Adipocyte (in vitro differentiated cells): ENCODE results near the gene BLMH.
"Not testable (repeated sequence)": the region's sequence is repeated elsewhere in the genome, so short reads cannot be mapped to it uniquely, and the experiment has no call there.

ENCODE experiments used
- DNase-seq: peaks from one replicate; pipeline ENCODE4 v3.0.0-alpha.2; 2015; ENCODE audit warnings: low read depth
- H3K27me3 ChIP-seq: replicated peaks from 2 replicates; pipeline ENCODE4 v1.7.0; 2013; ENCODE audit warnings: mild to moderate bottlenecking, low read length, moderate library complexity; ENCODE audit not compliant: control insufficient read depth, insufficient read depth
- H3K36me3 ChIP-seq: 2 replicates; pipeline ENCODE4 v1.7.0; 2013; ENCODE audit warnings: low read length, mild to moderate bottlenecking, moderate library complexity; ENCODE audit not compliant: control insufficient read depth, insufficient read depth, severe bottlenecking
- H3K4me1 ChIP-seq: 2 replicates; pipeline ENCODE4 v1.7.0; 2013; ENCODE audit warnings: mild to moderate bottlenecking, low read length, moderate library complexity; ENCODE audit not compliant: control insufficient read depth, insufficient read depth
- H3K4me3 ChIP-seq: 2 replicates; pipeline ENCODE4 v1.7.0; 2013; ENCODE audit warnings: mild to moderate bottlenecking, low read length, moderate library complexity
- H3K9ac ChIP-seq: 2 replicates; pipeline ENCODE4 v1.7.0; 2013; ENCODE audit warnings: mild to moderate bottlenecking, low read length, moderate library complexity
- H3K9me3 ChIP-seq: 2 replicates; pipeline ENCODE4 v1.7.0; 2013; ENCODE audit warnings: mild to moderate bottlenecking, low read length, moderate library complexity; ENCODE audit not compliant: control insufficient read depth

BLMH gene

GRCh38 chr17:30212750-30213149 lies 79.0 kb downstream of the BLMH start:
- Histone ChIP-seq H3K9me3 (no peaks in the 10 kb centered on the region), H3K36me3 (no peaks in the 10 kb centered on the region), H3K9ac (no peak overlapping the region), H3K4me3 (no peak overlapping the region), H3K27me3 (peaks cover 6% of the 10 kb centered on the region), H3K4me1 (no peaks in the 10 kb centered on the region)
- DNase-seq, result no peak

- no peaks in the 10 kb centered on the region for H3K4me1 ChIP-seq
- H3K9ac ChIP-seq, result no peak overlapping the region
- no peaks in the 10 kb centered on the region for H3K9me3 ChIP-seq
- DNase-seq, result no peak
- H3K4me3 ChIP-seq, result no peak overlapping the region
- H3K36me3 ChIP-seq, result no peaks in the 10 kb centered on the region
- H3K27me3 ChIP-seq, result peaks cover 8% of the 10 kb centered on the region
Measured at GRCh38 chr17:30211371-30211770, 80.4 kb downstream of the BLMH start.

- DNase-seq, result no peak
- Histone ChIP-seq H3K9me3 (no peaks in the 10 kb centered on the region), H3K4me1 (no peaks in the 10 kb centered on the region), H3K4me3 (no peak overlapping the region), H3K27me3 (peaks cover 7% of the 10 kb centered on the region), H3K36me3 (no peaks in the 10 kb centered on the region), H3K9ac (no peak overlapping the region)
Measured at GRCh38 chr17:30210901-30211300, 80.8 kb downstream of the BLMH start.

- Histone ChIP-seq H3K27me3 (peaks cover 5% of the 10 kb centered on the region), H3K4me3 (no peak overlapping the region), H3K4me1 (no peaks in the 10 kb centered on the region), H3K9me3 (no peaks in the 10 kb centered on the region), H3K36me3 (no peaks in the 10 kb centered on the region), H3K9ac (no peak overlapping the region)
- no peak for DNase-seq
Measured at GRCh38 chr17:30210366-30210765, 81.4 kb downstream of the BLMH start.

GRCh38 chr17:30209930-30210329 lies 81.8 kb downstream of the BLMH start:
- H3K9ac ChIP-seq, result no peak overlapping the region
- H3K4me3 ChIP-seq, result no peak overlapping the region
- peaks cover 5% of the 10 kb centered on the region for H3K27me3 ChIP-seq
- H3K4me1 ChIP-seq, result no peaks in the 10 kb centered on the region
- no peaks in the 10 kb centered on the region for H3K9me3 ChIP-seq
- no peak for DNase-seq
- H3K36me3 ChIP-seq, result no peaks in the 10 kb centered on the region

- H3K9ac ChIP-seq, result no peak overlapping the region
- no peak for DNase-seq
- no peaks in the 10 kb centered on the region for H3K4me1 ChIP-seq
- H3K9me3 ChIP-seq, result no peaks in the 10 kb centered on the region
- no peaks in the 10 kb centered on the region for H3K36me3 ChIP-seq
- no peak overlapping the region for H3K4me3 ChIP-seq
- H3K27me3 ChIP-seq, result peaks cover 5% of the 10 kb centered on the region
Measured at GRCh38 chr17:30208214-30208613, 83.5 kb downstream of the BLMH start.

GRCh38 chr17:30207655-30208054 lies 84.1 kb downstream of the BLMH start:
- Histone ChIP-seq H3K4me1 (no peaks in the 10 kb centered on the region), H3K9me3 (no peaks in the 10 kb centered on the region), H3K4me3 (no peak overlapping the region), H3K27me3 (peaks cover 5% of the 10 kb centered on the region), H3K9ac (no peak overlapping the region), H3K36me3 (no peaks in the 10 kb centered on the region)
- DNase-seq, result no peak

- no peak for DNase-seq
- H3K27me3 ChIP-seq, result peaks cover 5% of the 10 kb centered on the region
- H3K4me3 ChIP-seq, result no peak overlapping the region
- no peaks in the 10 kb centered on the region for H3K36me3 ChIP-seq
- no peaks in the 10 kb centered on the region for H3K9me3 ChIP-seq
- no peaks in the 10 kb centered on the region for H3K4me1 ChIP-seq
- no peak overlapping the region for H3K9ac ChIP-seq
Measured at GRCh38 chr17:30203471-30203981, 88.2 kb downstream of the BLMH start.

GRCh38 chr17:30200656-30201055 lies 91.1 kb downstream of the BLMH start:
- not testable (repeated sequence) for H3K9ac ChIP-seq, DNase-seq, H3K27me3 ChIP-seq, H3K4me1 ChIP-seq, H3K36me3 ChIP-seq, H3K9me3 ChIP-seq, H3K4me3 ChIP-seq

GRCh38 chr17:30200106-30200505 lies 91.6 kb downstream of the BLMH start:
- no peaks in the 10 kb centered on the region for H3K27me3 ChIP-seq
- no peak overlapping the region for H3K4me3 ChIP-seq
- DNase-seq, result no peak
- H3K36me3 ChIP-seq, result no peaks in the 10 kb centered on the region
- H3K4me1 ChIP-seq, result no peaks in the 10 kb centered on the region
- H3K9ac ChIP-seq, result no peak overlapping the region
- H3K9me3 ChIP-seq, result no peaks in the 10 kb centered on the region

GRCh38 chr17:30199600-30199999 lies 92.1 kb downstream of the BLMH start:
- Histone ChIP-seq H3K9me3 (no peaks in the 10 kb centered on the region), H3K9ac (no peak overlapping the region), H3K27me3 (no peaks in the 10 kb centered on the region), H3K4me1 (no peaks in the 10 kb centered on the region), H3K36me3 (no peaks in the 10 kb centered on the region), H3K4me3 (no peak overlapping the region)
- DNase-seq, result no peak
